Neural progenitor cell (in vitro differentiated cells): ENCODE results near the gene CELA3A.
"Not testable (repeated sequence)": the region's sequence is repeated elsewhere in the genome, so short reads cannot be mapped to it uniquely, and the experiment has no call there.

Source experiments
- EZH2 ChIP-seq: fragments of 200-600 bp; sonication (generic); IDR thresholded peaks from 2 replicates; pipeline ENCODE4 v1.6.1; 2017; ENCODE audit warnings: antibody characterized with exemption, mild to moderate bottlenecking, moderate library complexity
- TF ChIP-seq, protein P1 (sequence below): fragments of 200-600 bp; sonication (generic); IDR thresholded peaks from 2 replicates; pipeline ENCODE4 v1.5.1; 2017; ENCODE audit warnings: antibody characterized with exemption, mild to moderate bottlenecking

DNA sequence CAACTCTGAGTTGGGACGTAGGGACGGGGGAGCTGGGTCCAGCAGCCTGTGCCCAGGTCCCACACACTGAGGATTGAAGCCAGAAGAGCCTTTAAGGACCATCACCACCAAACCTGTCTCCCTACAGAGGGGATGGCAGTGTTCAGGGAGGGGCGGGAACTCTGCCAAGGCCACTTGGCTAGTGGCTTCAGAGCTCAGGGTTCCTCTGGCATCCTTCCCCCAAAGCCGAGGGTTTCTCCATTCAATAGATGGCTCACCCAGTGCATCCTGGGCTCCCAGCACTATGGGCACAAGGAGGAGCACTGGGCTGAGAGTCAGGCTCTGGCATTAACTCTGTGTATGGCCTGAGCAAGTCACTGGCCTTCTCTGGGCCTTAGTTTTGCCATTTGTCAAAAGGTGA, 20.2 kb upstream of the CELA3A start:
- TF ChIP-seq, protein P1, sequence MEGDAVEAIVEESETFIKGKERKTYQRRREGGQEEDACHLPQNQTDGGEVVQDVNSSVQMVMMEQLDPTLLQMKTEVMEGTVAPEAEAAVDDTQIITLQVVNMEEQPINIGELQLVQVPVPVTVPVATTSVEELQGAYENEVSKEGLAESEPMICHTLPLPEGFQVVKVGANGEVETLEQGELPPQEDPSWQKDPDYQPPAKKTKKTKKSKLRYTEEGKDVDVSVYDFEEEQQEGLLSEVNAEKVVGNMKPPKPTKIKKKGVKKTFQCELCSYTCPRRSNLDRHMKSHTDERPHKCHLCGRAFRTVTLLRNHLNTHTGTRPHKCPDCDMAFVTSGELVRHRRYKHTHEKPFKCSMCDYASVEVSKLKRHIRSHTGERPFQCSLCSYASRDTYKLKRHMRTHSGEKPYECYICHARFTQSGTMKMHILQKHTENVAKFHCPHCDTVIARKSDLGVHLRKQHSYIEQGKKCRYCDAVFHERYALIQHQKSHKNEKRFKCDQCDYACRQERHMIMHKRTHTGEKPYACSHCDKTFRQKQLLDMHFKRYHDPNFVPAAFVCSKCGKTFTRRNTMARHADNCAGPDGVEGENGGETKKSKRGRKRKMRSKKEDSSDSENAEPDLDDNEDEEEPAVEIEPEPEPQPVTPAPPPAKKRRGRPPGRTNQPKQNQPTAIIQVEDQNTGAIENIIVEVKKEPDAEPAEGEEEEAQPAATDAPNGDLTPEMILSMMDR: not testable (repeated sequence)
- not testable (repeated sequence) for TF ChIP-seq EZH2
